ENCODE results near the gene C22orf39.
"Not testable (repeated sequence)": the region's sequence is repeated elsewhere in the genome, so short reads cannot be mapped to it uniquely, and the experiment has no call there.

C22orf39 gene

DNA sequence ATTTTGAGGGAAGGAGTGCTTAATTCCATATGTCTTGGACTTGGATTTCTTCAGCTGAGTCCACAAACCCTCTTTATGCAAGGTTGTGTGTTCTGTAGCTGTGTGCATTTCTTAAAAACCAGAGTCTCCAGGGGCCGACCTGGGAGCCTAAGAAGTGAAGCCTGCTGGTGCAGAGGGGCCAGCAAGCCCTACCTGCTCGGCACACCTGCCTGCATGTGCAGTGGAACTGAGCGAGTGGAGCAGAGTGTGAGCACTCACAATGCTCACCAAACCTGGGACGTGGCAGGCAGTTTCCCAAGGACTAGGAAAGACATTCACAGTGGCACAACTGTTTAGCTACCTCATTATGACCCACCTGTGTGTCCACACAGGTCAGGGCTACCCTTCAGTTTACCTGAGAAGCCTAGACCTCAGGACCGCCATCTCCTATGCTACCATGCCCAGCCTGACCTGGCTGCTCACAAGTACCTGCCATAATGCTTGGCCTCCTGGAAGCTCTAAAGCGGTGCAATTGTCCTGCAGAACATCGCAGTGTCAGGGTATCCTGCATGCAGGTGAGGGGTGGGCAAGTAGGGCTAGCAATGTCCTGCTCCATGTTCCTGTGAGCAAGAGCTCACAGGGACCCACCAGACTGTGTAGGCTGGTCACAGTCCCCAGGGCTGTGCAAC lies 3.8 kb downstream of the C22orf39 start:
- ChIA-PET CTCF (interaction anchor here (1.1 kb wide), 1 partner anchor 10 kb away, joined by 3 read pairs; no protein-coding TSS in a partner anchor), POLR2A (interaction anchor here (1.1 kb wide), 1 partner anchor 12 kb away, joined by 5 read pairs; the partner anchor contains the start of gene HIRA)

DNA sequence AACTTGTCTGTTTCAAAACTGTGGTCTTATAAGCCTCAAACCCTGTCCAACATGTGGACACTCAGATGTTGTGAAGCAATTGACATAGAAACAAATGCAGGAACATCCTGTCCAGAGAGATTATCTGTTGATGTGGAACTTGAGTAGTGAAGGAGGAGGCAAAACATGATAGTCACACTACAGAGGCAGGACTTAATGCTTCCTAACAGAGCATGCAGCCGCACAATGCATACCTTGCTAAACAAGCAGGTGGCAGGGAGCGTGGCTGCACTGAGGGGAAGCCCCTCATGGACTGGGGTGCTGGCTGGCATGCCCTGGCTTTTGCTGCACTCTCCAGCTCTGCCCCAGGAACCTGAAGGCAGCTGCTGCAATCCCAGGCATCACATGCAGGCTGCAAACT lies 5.3 kb downstream of the C22orf39 start:
- ChIA-PET POLR2A (no interaction called here), CTCF (no interaction called here)
- TF ChIP-seq, protein P1, sequence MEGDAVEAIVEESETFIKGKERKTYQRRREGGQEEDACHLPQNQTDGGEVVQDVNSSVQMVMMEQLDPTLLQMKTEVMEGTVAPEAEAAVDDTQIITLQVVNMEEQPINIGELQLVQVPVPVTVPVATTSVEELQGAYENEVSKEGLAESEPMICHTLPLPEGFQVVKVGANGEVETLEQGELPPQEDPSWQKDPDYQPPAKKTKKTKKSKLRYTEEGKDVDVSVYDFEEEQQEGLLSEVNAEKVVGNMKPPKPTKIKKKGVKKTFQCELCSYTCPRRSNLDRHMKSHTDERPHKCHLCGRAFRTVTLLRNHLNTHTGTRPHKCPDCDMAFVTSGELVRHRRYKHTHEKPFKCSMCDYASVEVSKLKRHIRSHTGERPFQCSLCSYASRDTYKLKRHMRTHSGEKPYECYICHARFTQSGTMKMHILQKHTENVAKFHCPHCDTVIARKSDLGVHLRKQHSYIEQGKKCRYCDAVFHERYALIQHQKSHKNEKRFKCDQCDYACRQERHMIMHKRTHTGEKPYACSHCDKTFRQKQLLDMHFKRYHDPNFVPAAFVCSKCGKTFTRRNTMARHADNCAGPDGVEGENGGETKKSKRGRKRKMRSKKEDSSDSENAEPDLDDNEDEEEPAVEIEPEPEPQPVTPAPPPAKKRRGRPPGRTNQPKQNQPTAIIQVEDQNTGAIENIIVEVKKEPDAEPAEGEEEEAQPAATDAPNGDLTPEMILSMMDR (IDR thresholded peaks at IDR 0.05; ENCODE audit: control extremely low read depth, extremely low read depth, low read depth, missing control alignments): no peak

More for the DNA sequence above, 3.8 kb downstream of the C22orf39 start:
- TF ChIP-seq, protein P1 (IDR thresholded peaks at IDR 0.05; ENCODE audit: control extremely low read depth, extremely low read depth, low read depth, missing control alignments): no peak
- no peak for DNase-seq (ENCODE audit: extremely low spot score)

GRCh38 chr22:19440411-19441195 lies 6.9 kb downstream of the C22orf39 start:
- TF ChIP-seq, protein P1 (IDR thresholded peaks at IDR 0.05; ENCODE audit: control extremely low read depth, extremely low read depth, low read depth, missing control alignments): no peak
- CTCF ChIA-PET: no interaction called here
- DNase-seq (ENCODE audit: extremely low spot score): no peak
- POLR2A ChIA-PET: no interaction called here

More for the DNA sequence above, 5.3 kb downstream of the C22orf39 start:
- no peak for DNase-seq (ENCODE audit: extremely low spot score)

- CTCF ChIA-PET: no interaction called here
- no peak for DNase-seq (ENCODE audit: extremely low spot score)
- POLR2A ChIA-PET: no interaction called here
- TF ChIP-seq, protein P1 (IDR thresholded peaks at IDR 0.05; ENCODE audit: control extremely low read depth, extremely low read depth, low read depth, missing control alignments): no peak
These were observed 9.2 kb downstream of the C22orf39 start for GRCh38 chr22:19438298-19438697.

- DNase-seq (ENCODE audit: extremely low spot score); POLR2A ChIA-PET: not testable (repeated sequence)
- CTCF ChIA-PET: interaction anchor here (1.1 kb wide), 1 partner anchor 15 kb away, joined by 3 read pairs; no protein-coding TSS in a partner anchor
These were observed 10.9 kb downstream of the C22orf39 start for GRCh38 chr22:19436444-19437161.

DNA sequence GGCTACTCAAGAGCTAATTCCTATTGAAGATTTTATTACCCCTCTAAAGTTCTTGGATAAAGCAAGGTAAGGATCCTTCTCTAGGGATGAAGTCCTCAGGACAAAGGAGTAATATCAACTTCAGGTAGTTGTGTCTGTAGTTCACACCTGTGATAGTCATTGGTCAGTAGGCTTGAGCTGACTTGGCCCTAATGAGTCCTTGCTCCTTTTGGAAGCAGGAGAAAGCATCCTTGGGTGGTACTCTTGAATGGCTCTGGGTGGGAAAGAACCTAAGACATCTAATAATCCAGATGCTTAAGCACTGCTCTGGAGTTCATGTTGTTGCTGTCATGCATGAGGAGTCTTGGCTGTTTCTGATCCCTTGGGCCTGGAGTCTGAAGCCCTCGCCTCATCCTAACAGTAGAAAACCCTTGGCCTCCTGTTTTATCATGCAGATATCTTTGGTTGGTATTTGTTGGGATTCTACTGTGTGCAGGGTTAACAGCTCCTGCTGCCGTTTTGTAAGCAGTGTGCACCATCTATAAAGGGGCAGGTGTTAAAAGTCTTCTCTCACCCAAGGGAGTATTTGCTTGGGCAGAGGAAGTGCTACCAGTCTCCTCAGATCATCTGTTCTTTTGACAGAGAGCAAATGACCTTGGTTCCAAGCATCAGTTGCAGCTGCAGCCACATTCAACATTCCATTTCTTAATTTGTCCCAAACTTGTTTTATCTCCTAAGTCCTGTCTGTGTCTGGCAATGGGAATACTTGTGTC lies 12.5 kb downstream of the C22orf39 start:
- POLR2A ChIA-PET: no interaction called here
- TF ChIP-seq, protein P1 (IDR thresholded peaks at IDR 0.05; ENCODE audit: control extremely low read depth, extremely low read depth, low read depth, missing control alignments): no peak
- DNase-seq (ENCODE audit: extremely low spot score): no peak
- CTCF ChIA-PET: interaction anchor here (2.4 kb wide), 1 partner anchor 12 kb away, joined by 10 read pairs; the partner anchor contains the start of gene C22orf39
